ENCODE results near the gene ANKRD29.

ANKRD29 gene

GRCh38 chr18:23618862-23619387, 43.8 kb downstream of the ANKRD29 start:
- in situ Hi-C loops (cut with HindIII; ENCODE audit: low sequenced_read_pairs): loop anchor here (25.0 kb wide), 1 partner anchor 93 kb away; no protein-coding TSS in a partner anchor

- in situ Hi-C loops (cut with HindIII; ENCODE audit: low sequenced_read_pairs): loop anchor here (25.0 kb wide), 1 partner anchor 95 kb away; no protein-coding TSS in a partner anchor
These were observed 45.2 kb downstream of the ANKRD29 start for GRCh38 chr18:23617412-23618014.

- in situ Hi-C loops (cut with HindIII; ENCODE audit: low sequenced_read_pairs): loop anchor here (25.0 kb wide), 1 partner anchor 96 kb away; no protein-coding TSS in a partner anchor
These were observed 46.5 kb downstream of the ANKRD29 start for GRCh38 chr18:23616258-23616657.

GRCh38 chr18:23614891-23615290, 47.8 kb downstream of the ANKRD29 start:
- in situ Hi-C loops (cut with HindIII; ENCODE audit: low sequenced_read_pairs): loop anchor here (25.0 kb wide), 1 partner anchor 97 kb away; no protein-coding TSS in a partner anchor

GRCh38 chr18:23614413-23614812, 48.3 kb downstream of the ANKRD29 start:
- in situ Hi-C loops (cut with HindIII; ENCODE audit: low sequenced_read_pairs): loop anchor here (25.0 kb wide), 1 partner anchor 98 kb away; no protein-coding TSS in a partner anchor

- in situ Hi-C loops (cut with HindIII; ENCODE audit: low sequenced_read_pairs): loop anchor here (25.0 kb wide), 1 partner anchor 99 kb away; no protein-coding TSS in a partner anchor
These were observed 49.6 kb downstream of the ANKRD29 start for GRCh38 chr18:23613091-23613475.

GRCh38 chr18:23612434-23613090, 50.1 kb downstream of the ANKRD29 start:
- in situ Hi-C loops (cut with HindIII; ENCODE audit: low sequenced_read_pairs): loop anchor here (25.0 kb wide), 1 partner anchor 100 kb away; no protein-coding TSS in a partner anchor

GRCh38 chr18:23609390-23610023, 53.2 kb downstream of the ANKRD29 start:
- in situ Hi-C loops (cut with HindIII; ENCODE audit: low sequenced_read_pairs): loop anchor here (25.0 kb wide), 1 partner anchor 103 kb away; no protein-coding TSS in a partner anchor

- in situ Hi-C loops (cut with HindIII; ENCODE audit: low sequenced_read_pairs): loop anchor here (25.0 kb wide), 1 partner anchor 104 kb away; no protein-coding TSS in a partner anchor
These were observed 54.5 kb downstream of the ANKRD29 start for GRCh38 chr18:23608211-23608610.

- in situ Hi-C loops (cut with HindIII; ENCODE audit: low sequenced_read_pairs): loop anchor here (25.0 kb wide), 1 partner anchor 106 kb away; no protein-coding TSS in a partner anchor
These were observed 56.8 kb downstream of the ANKRD29 start for GRCh38 chr18:23605941-23606340.

GRCh38 chr18:23599809-23600208, 62.9 kb downstream of the ANKRD29 start:
- in situ Hi-C loops (cut with HindIII; ENCODE audit: low sequenced_read_pairs): loop anchor here (25.0 kb wide), 1 partner anchor 112 kb away; no protein-coding TSS in a partner anchor

- in situ Hi-C loops (cut with HindIII; ENCODE audit: low sequenced_read_pairs): no loop called here
These were observed 66.5 kb downstream of the ANKRD29 start for GRCh38 chr18:23596183-23596582.

- in situ Hi-C loops (cut with HindIII; ENCODE audit: low sequenced_read_pairs): no loop called here
These were observed 67.1 kb downstream of the ANKRD29 start for GRCh38 chr18:23595591-23595990.

- in situ Hi-C loops (cut with HindIII; ENCODE audit: low sequenced_read_pairs): no loop called here
These were observed 69.0 kb downstream of the ANKRD29 start for GRCh38 chr18:23593720-23594119.

GRCh38 chr18:23592911-23593310, 69.8 kb downstream of the ANKRD29 start:
- in situ Hi-C loops (cut with HindIII; ENCODE audit: low sequenced_read_pairs): no loop called here

GRCh38 chr18:23591011-23591410, 71.7 kb downstream of the ANKRD29 start:
- in situ Hi-C loops (cut with HindIII; ENCODE audit: low sequenced_read_pairs): no loop called here

GRCh38 chr18:23588836-23589560, 73.7 kb downstream of the ANKRD29 start:
- in situ Hi-C loops (cut with HindIII; ENCODE audit: low sequenced_read_pairs): no loop called here

- in situ Hi-C loops (cut with HindIII; ENCODE audit: low sequenced_read_pairs): no loop called here
These were observed 75.5 kb downstream of the ANKRD29 start for GRCh38 chr18:23587220-23587642.

GRCh38 chr18:23586249-23587196, 76.2 kb downstream of the ANKRD29 start, which contains the start of gene NPC1:
Gene NPC1 (minus strand): TSS chr18:23586506. CDS start chr18:23586343, 163 bp downstream.
- in situ Hi-C loops (cut with HindIII; ENCODE audit: low sequenced_read_pairs): no loop called here

Measured in DLD1 (cell line).